Neural crest cell (in vitro differentiated cells): ENCODE data around the gene JOSD2. TPM values are rescaled to one million over a fixed set of nuclear protein-coding genes. Genes with fewer than 3 reads are reported as not detected.

Source experiments
- DNase-seq: peaks from one replicate; pipeline ENCODE4 v3.0.0; 2021; ENCODE audit warnings: low read depth, mixed read lengths, low spot score
- H3K27ac Mint-ChIP-seq: one replicate; pipeline ENCODE4 v1.8.0; 2021; ENCODE audit warnings: mild to moderate bottlenecking, mixed read lengths; ENCODE audit not compliant: unreplicated experiment
- H3K27me3 Mint-ChIP-seq: 2 replicates; pipeline ENCODE4 v1.8.0; 2021; ENCODE audit warnings: low read depth, mild to moderate bottlenecking, mixed read lengths
- H3K36me3 Mint-ChIP-seq: 2 replicates; pipeline ENCODE4 v1.8.0; 2021; ENCODE audit warnings: low read depth, mild to moderate bottlenecking, mixed read lengths
- H3K4me1 Mint-ChIP-seq: 2 replicates; pipeline ENCODE4 v1.8.0; 2021; ENCODE audit warnings: mixed read lengths
- H3K4me3 Mint-ChIP-seq: one replicate; pipeline ENCODE4 v1.8.0; 2021; ENCODE audit warnings: mild to moderate bottlenecking, mixed read lengths
- H3K9me3 Mint-ChIP-seq: 2 replicates; pipeline ENCODE4 v1.8.0; 2021; ENCODE audit warnings: mixed read lengths
- CTCF ChIP-seq: fragments of 200-600 bp; sonication (generic); conservative IDR thresholded peaks from 2 replicates; pipeline ENCODE4 v1.5.0; 2021; ENCODE audit warnings: antibody characterized with exemption, mild to moderate bottlenecking
- total RNA-seq: library from RNA; stranded (reverse); gene quantifications from 2 replicates; pipeline ENCODE4 v1.2.1, GENCODE V29; 2021

Gene JOSD2
- total RNA-seq, 1 donor from 2014 or later: 10.9 TPM

- TF ChIP-seq CTCF: peak; percentile 93
- peak overlapping the region; percentile 96 for H3K27ac Mint-ChIP-seq
- DNase-seq: peak; percentile 98
- H3K27me3 Mint-ChIP-seq: no peaks in the 10 kb centered on the region
- H3K4me1 Mint-ChIP-seq: peaks cover 35% of the 10 kb centered on the region
- H3K9me3 Mint-ChIP-seq: no peaks in the 10 kb centered on the region
- H3K4me3 Mint-ChIP-seq: peak overlapping the region; percentile 86
- no peaks in the 10 kb centered on the region for H3K36me3 Mint-ChIP-seq
These were observed 45.5 kb upstream of the JOSD2 start for GRCh38 chr19:50556282-50557008.

GRCh38 chr19:50555450-50556281, 44.7 kb upstream of the JOSD2 start:
- no peaks in the 10 kb centered on the region for H3K27me3 Mint-ChIP-seq
- H3K4me1 Mint-ChIP-seq: peaks cover 36% of the 10 kb centered on the region
- no peaks in the 10 kb centered on the region for H3K9me3 Mint-ChIP-seq
- no peak overlapping the region for H3K27ac Mint-ChIP-seq
- H3K4me3 Mint-ChIP-seq: peak overlapping the region; percentile 73
- no peak for TF ChIP-seq CTCF
- no peaks in the 10 kb centered on the region for H3K36me3 Mint-ChIP-seq
- no peak for DNase-seq

- DNase-seq: no peak
- Mint-ChIP-seq H3K27ac (no peak overlapping the region), H3K36me3 (no peaks in the 10 kb centered on the region), H3K9me3 (no peaks in the 10 kb centered on the region), H3K4me1 (peaks cover 42% of the 10 kb centered on the region), H3K27me3 (no peaks in the 10 kb centered on the region), H3K4me3 (no peak overlapping the region)
- no peak for TF ChIP-seq CTCF
These were observed 44.0 kb upstream of the JOSD2 start for GRCh38 chr19:50555033-50555432.

GRCh38 chr19:50554212-50554611, 43.2 kb upstream of the JOSD2 start:
- peak overlapping the region; percentile 66 for H3K4me3 Mint-ChIP-seq
- H3K9me3 Mint-ChIP-seq: no peaks in the 10 kb centered on the region
- no peak for TF ChIP-seq CTCF
- no peak for DNase-seq
- no peaks in the 10 kb centered on the region for H3K36me3 Mint-ChIP-seq
- H3K27ac Mint-ChIP-seq: no peak overlapping the region
- peaks cover 40% of the 10 kb centered on the region for H3K4me1 Mint-ChIP-seq
- H3K27me3 Mint-ChIP-seq: no peaks in the 10 kb centered on the region

- Mint-ChIP-seq H3K27me3 (no peaks in the 10 kb centered on the region), H3K9me3 (no peaks in the 10 kb centered on the region), H3K4me1 (peaks cover 40% of the 10 kb centered on the region), H3K27ac (no peak overlapping the region), H3K4me3 (peak overlapping the region; percentile 41), H3K36me3 (no peaks in the 10 kb centered on the region)
- no peak for DNase-seq
- no peak for TF ChIP-seq CTCF
These were observed 42.2 kb upstream of the JOSD2 start for GRCh38 chr19:50553134-50553703.
